Hepatocyte (in vitro differentiated cells): ENCODE measurements around the gene XAF1. TPM values are rescaled to one million over a fixed set of nuclear protein-coding genes. Genes with fewer than 3 reads are reported as not detected.

ENCODE experiments used
- DNase-seq: peaks from one replicate; pipeline ENCODE4 v3.0.0-alpha.2; 2016; ENCODE audit warnings: low spot score
- H2AFZ ChIP-seq: fragments of 200-600 bp; sonication (generic); 2 replicates; pipeline ENCODE4 v1.6.0; 2016; ENCODE audit warnings: antibody characterized with exemption, mild to moderate bottlenecking
- H3K27ac ChIP-seq: fragments of 200-600 bp; sonication (generic); 2 replicates; pipeline ENCODE4 v1.5.1; 2016; ENCODE audit warnings: mild to moderate bottlenecking
- H3K27me3 ChIP-seq: fragments of 200-600 bp; sonication (generic); 2 replicates; pipeline ENCODE4 v1.6.1; 2016
- H3K36me3 ChIP-seq: fragments of 200-600 bp; sonication (generic); replicated peaks from 2 replicates; pipeline ENCODE4 v1.5.1; 2016; ENCODE audit warnings: low read depth; ENCODE audit not compliant: insufficient read depth
- H3K4me1 ChIP-seq: fragments of 200-600 bp; sonication (generic); 2 replicates; pipeline ENCODE4 v1.5.1; 2016; ENCODE audit warnings: mild to moderate bottlenecking, moderate library complexity; ENCODE audit not compliant: insufficient read depth
- H3K4me2 ChIP-seq: fragments of 200-600 bp; sonication (generic); 2 replicates; pipeline ENCODE4 v1.6.0; 2016
- H3K4me3 ChIP-seq: fragments of 200-600 bp; sonication (generic); 2 replicates; pipeline ENCODE4 v1.5.1; 2016; ENCODE audit warnings: mild to moderate bottlenecking
- H3K79me2 ChIP-seq: fragments of 200-600 bp; sonication (generic); 2 replicates; pipeline ENCODE4 v1.6.0; 2017; ENCODE audit warnings: mild to moderate bottlenecking
- H3K9me2 ChIP-seq: fragments of 200-600 bp; sonication (generic); replicated peaks from 2 replicates; pipeline ENCODE4 v1.6.0; 2017; ENCODE audit warnings: mild to moderate bottlenecking; ENCODE audit not compliant: insufficient read depth
- H3K9me3 ChIP-seq: fragments of 200-600 bp; sonication (generic); 2 replicates; pipeline ENCODE4 v1.5.1; 2016; ENCODE audit warnings: low read depth, mild to moderate bottlenecking
- H4K20me1 ChIP-seq: fragments of 200-600 bp; sonication (generic); 2 replicates; pipeline ENCODE4 v1.6.0; 2016; ENCODE audit warnings: mild to moderate bottlenecking; ENCODE audit not compliant: insufficient read depth, poor library complexity, severe bottlenecking
- EZH2 ChIP-seq: fragments of 200-600 bp; sonication (generic); IDR thresholded peaks from 2 replicates; pipeline ENCODE4 v1.6.1; 2016; ENCODE audit warnings: antibody characterized with exemption, mild to moderate bottlenecking, borderline replicate concordance
- EZH2phosphoT487 ChIP-seq: fragments of 200-600 bp; sonication (generic); IDR thresholded peaks from one replicate; pipeline ENCODE4 v1.6.1; 2018; ENCODE audit warnings: antibody characterized with exemption, mild to moderate bottlenecking, low read depth, moderate library complexity; ENCODE audit not compliant: unreplicated experiment, severe bottlenecking
- WGBS: methylation state at CpG from one replicate; pipeline ENCODE4 v1.1.6; 2016; ENCODE audit warnings: low lambda C conversion rate; ENCODE audit errors: missing lambda C conversion rate; 5-methylcytosine and 5-hydroxymethylcytosine counted together
- polyA plus RNA-seq: library from polyadenylated mRNA; unstranded; fragments of >200 nt; fragmentation: Nextera tagmentation; extraction: Ambion mirVana; gene quantifications from 2 replicates; pipeline ENCODE4 v1.2.1, GENCODE V29; 2016
- small RNA-seq: library from RNA; depleted of rRNA; stranded (forward); fragments of <200 nt; gene quantifications from one replicate; pipeline ENCODE3, GENCODE V24; 2014
- total RNA-seq: library from RNA; depleted of rRNA; stranded (reverse); fragments of >200 nt; gene quantifications from 2 replicates; pipeline ENCODE4 v1.2.3, GENCODE V29; 2014
- TF ChIP-seq, protein P1 (sequence below): fragments of 200-600 bp; sonication (generic); IDR thresholded peaks from 2 replicates; pipeline ENCODE4 v1.5.1; 2016; ENCODE audit warnings: antibody characterized with exemption, mild to moderate bottlenecking; ENCODE audit not compliant: poor library complexity

Gene XAF1
- total and polyA plus RNA-seq, 2 experiments from 2014 or later = 1.9 to 3.3 TPM

DNA sequence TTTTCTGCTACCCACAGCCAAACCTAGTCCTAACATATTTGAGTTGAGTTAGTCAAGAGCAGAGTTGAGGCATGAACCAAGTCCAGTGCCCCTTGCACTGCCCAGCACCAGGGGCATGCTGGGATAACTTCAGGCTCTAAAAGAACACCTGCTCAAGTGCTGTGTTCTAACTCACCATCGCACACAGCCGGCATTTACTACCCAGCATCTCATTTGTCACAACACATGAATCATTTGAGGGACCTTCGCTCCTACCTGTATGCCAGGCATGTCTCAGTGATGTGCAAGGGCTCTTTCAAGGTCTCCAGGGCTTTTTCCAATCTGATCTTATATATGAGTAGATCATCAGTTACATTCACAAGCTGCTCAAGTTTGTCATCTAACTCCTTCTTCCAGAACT lies 63.1 kb downstream of the XAF1 start:
- no peaks in the 10 kb centered on the region for H4K20me1 ChIP-seq
- no peak overlapping the region for H2AFZ ChIP-seq
- H3K27me3 ChIP-seq = no peaks in the 10 kb centered on the region
- DNase-seq = no peak
- no peak overlapping the region for H3K4me2 ChIP-seq
- no peaks in the 10 kb centered on the region for H3K79me2 ChIP-seq
- no peaks in the 10 kb centered on the region for H3K4me1 ChIP-seq
- WGBS = 83% methylated on average over 3 of the region's 3 CpGs
- TF ChIP-seq EZH2phosphoT487 (no peak), EZH2 (no peak)
- TF ChIP-seq, protein P1, sequence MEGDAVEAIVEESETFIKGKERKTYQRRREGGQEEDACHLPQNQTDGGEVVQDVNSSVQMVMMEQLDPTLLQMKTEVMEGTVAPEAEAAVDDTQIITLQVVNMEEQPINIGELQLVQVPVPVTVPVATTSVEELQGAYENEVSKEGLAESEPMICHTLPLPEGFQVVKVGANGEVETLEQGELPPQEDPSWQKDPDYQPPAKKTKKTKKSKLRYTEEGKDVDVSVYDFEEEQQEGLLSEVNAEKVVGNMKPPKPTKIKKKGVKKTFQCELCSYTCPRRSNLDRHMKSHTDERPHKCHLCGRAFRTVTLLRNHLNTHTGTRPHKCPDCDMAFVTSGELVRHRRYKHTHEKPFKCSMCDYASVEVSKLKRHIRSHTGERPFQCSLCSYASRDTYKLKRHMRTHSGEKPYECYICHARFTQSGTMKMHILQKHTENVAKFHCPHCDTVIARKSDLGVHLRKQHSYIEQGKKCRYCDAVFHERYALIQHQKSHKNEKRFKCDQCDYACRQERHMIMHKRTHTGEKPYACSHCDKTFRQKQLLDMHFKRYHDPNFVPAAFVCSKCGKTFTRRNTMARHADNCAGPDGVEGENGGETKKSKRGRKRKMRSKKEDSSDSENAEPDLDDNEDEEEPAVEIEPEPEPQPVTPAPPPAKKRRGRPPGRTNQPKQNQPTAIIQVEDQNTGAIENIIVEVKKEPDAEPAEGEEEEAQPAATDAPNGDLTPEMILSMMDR = no peak
- no peaks in the 10 kb centered on the region for H3K9me2 ChIP-seq
- no peaks in the 10 kb centered on the region for H3K9me3 ChIP-seq
- H3K4me3 ChIP-seq = no peak overlapping the region
- H3K27ac ChIP-seq = no peak overlapping the region
- H3K36me3 ChIP-seq = no peaks in the 10 kb centered on the region

DNA sequence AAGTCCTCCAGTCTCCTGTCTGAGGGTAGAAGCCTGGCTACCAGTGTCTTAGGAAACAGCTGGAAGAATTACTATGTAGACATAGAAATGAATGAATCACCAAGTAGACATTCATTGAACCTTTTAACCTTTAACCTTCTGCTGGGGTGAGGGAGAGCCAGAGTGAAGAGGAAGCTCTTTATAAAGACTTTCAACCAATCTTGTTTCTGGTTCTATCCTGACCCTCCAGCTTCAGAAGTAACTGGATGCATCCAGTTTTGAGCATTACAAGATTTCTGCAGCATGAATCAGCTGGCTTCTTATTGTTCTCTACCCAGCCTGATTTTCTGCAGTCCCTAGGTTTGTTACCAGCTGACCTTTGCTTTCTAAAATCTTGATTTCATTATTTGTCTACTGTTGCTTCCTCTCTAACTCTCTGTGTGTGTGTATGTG lies 67.2 kb downstream of the XAF1 start:
- Histone ChIP-seq H3K4me1 (no peaks in the 10 kb centered on the region), H3K27ac (peak overlapping the region; percentile 17), H2AFZ (no peak overlapping the region), H3K9me3 (no peaks in the 10 kb centered on the region), H3K36me3 (no peaks in the 10 kb centered on the region), H3K27me3 (no peaks in the 10 kb centered on the region), H3K9me2 (no peaks in the 10 kb centered on the region), H3K4me2 (no peak overlapping the region), H3K4me3 (no peak overlapping the region), H4K20me1 (no peaks in the 10 kb centered on the region), H3K79me2 (no peaks in the 10 kb centered on the region)
- DNase-seq = peak; percentile 26
- TF ChIP-seq, protein P1 = no peak
- TF ChIP-seq EZH2phosphoT487 (no peak), EZH2 (no peak)

Small RNAs within 50 kb of the gene (small RNA-seq; reads per million reads assigned to genes)
- gene AC004706.2 = not detected

Other genes with a start within 250 kb of the XAF1 start
- 1.5 and 1.6 TPM in 2 replicates for gene PITPNM3, start 199.5 kb upstream of the XAF1 start, total RNA-seq
- 2.0 and 2.1 TPM in 2 replicates for gene PITPNM3, start 199.5 kb upstream of the XAF1 start, polyA plus RNA-seq
- 10.9 and 12.0 TPM in 2 replicates for gene KIAA0753, start 115.3 kb upstream of the XAF1 start, total RNA-seq
- gene KIAA0753, start 115.3 kb upstream of the XAF1 start, polyA plus RNA-seq = 4.0 and 6.0 TPM in 2 replicates
- 61.0 and 106 TPM in 2 replicates for gene TXNDC17, start 115.0 kb upstream of the XAF1 start, total RNA-seq
- gene TXNDC17, start 115.0 kb upstream of the XAF1 start, polyA plus RNA-seq = 366 and 406 TPM in 2 replicates
- 13.8 and 14.5 TPM in 2 replicates for gene MED31, start 104.4 kb upstream of the XAF1 start, total RNA-seq
- 43.0 and 44.2 TPM in 2 replicates for gene MED31, start 104.4 kb upstream of the XAF1 start, polyA plus RNA-seq
- 4.5 and 6.1 TPM in 2 replicates for gene C17orf100, start 104.3 kb upstream of the XAF1 start, total RNA-seq
- 5.5 and 6.7 TPM in 2 replicates for gene C17orf100, start 104.3 kb upstream of the XAF1 start, polyA plus RNA-seq
- 15.2 and 18.5 TPM in 2 replicates for gene SLC13A5, start 42.7 kb upstream of the XAF1 start, total RNA-seq
- 7.3 and 7.5 TPM in 2 replicates for gene SLC13A5, start 42.7 kb upstream of the XAF1 start, polyA plus RNA-seq
- gene FBXO39, start 20.2 kb downstream of the XAF1 start, total RNA-seq = not detected in 2 replicates
- gene FBXO39, start 20.2 kb downstream of the XAF1 start, polyA plus RNA-seq = 0.28 TPM in 1 of 2 replicates, not detected in the other
- gene TEKT1, start 75.7 kb downstream of the XAF1 start, total RNA-seq = 0.07 TPM in 1 of 2 replicates, not detected in the other
- gene TEKT1, start 75.7 kb downstream of the XAF1 start, polyA plus RNA-seq = not detected in 2 replicates
- not detected in 2 replicates for gene ALOX12, start 240.0 kb downstream of the XAF1 start, total RNA-seq
- 0.33 and 0.40 TPM in 2 replicates for gene ALOX12, start 240.0 kb downstream of the XAF1 start, polyA plus RNA-seq